GM12878 (cell line): ENCODE results near the gene CDK17. TPM values are rescaled to one million over a fixed set of nuclear protein-coding genes. Genes with fewer than 3 reads are reported as not detected.
"Not testable (repeated sequence)": the region's sequence is repeated elsewhere in the genome, so short reads cannot be mapped to it uniquely, and the experiment has no call there.

Source experiments
- ATAC-seq: fragments of 200-7000 bp; cut with Tn5 transposase; 3 replicates; pipeline ENCODE4 v1.9.1; 2020; ENCODE audit warnings: mild to moderate bottlenecking, moderate library complexity
- BruUV-seq: library from RNA; stranded (reverse); fragments of 400-500 nt; replicated peaks from 2 replicates; lab custom pipeline; 2021; lab: Mats Ljungman, UMichigan
- CTCF ChIA-PET: fragments of 300-600 bp; sonication (Branson Sonifier 250); formaldehyde crosslinking; extraction: SDS; loops from one replicate; lab custom pipeline; 2021; ENCODE audit warnings: inconsistent platforms; lab: Yijun Ruan, JAX
- POLR2A ChIA-PET: fragments of 350-600 bp; formaldehyde crosslinking; extraction: SDS; loops from one replicate; lab custom pipeline; 2021; ENCODE audit warnings: inconsistent platforms; lab: Charles Lee
- RAD21 ChIA-PET: fragments of 300-600 bp; sonication (Branson Sonifier 250); formaldehyde crosslinking; loops from one replicate; lab custom pipeline; 2023; ENCODE audit warnings: antibody characterized with exemption; ENCODE audit not compliant: unreplicated experiment; lab: Charles Lee
- SMC1A ChIA-PET: fragments of 300-600 bp; sonication (Branson Sonifier 250); formaldehyde crosslinking; loops from one replicate; lab custom pipeline; 2023; ENCODE audit not compliant: unreplicated experiment, uncharacterized antibody; lab: Charles Lee
- DNase-seq: peaks from one replicate; pipeline ENCODE4 v3.0.0-alpha.2; 2011; ENCODE audit warnings: low read depth, low spot score
- FAIRE-seq: peaks from 3 replicates; lab custom pipeline; 2011; peaks lifted over from hg19 to GRCh38; lab: Jason Lieb, UNC
- H2AFZ ChIP-seq: 2 replicates; pipeline ENCODE4 v1.6.0; 2011; ENCODE audit warnings: low read depth, low read length, control low read depth; ENCODE audit not compliant: control insufficient read depth
- H3K27ac ChIP-seq: 2 replicates; pipeline ENCODE4 v1.5.1; 2011; ENCODE audit warnings: control low read depth; ENCODE audit not compliant: control insufficient read depth, insufficient read depth
- H3K27me3 ChIP-seq, 2 experiments: replicated peaks in 1 of 2; 2 replicates each; pipeline versions ENCODE4 v1.6.0 to v1.6.1; 2011; ENCODE audit warnings: low read length in 1 of 2; ENCODE audit not compliant: control insufficient read depth in 2 of 2, insufficient read depth in 2 of 2
- H3K36me3 ChIP-seq, 2 experiments: 2 replicates each; pipeline ENCODE4 v1.5.1; 2011; ENCODE audit warnings: low read length in 1 of 2; ENCODE audit not compliant: control insufficient read depth in 2 of 2, insufficient read depth in 2 of 2
- H3K4me1 ChIP-seq: 2 replicates; pipeline ENCODE4 v1.6.1; 2011; ENCODE audit warnings: mild to moderate bottlenecking, low read length, moderate library complexity, mixed read lengths; ENCODE audit not compliant: control insufficient read depth, insufficient read depth
- H3K4me2 ChIP-seq: 2 replicates; pipeline ENCODE4 v1.6.0; 2011; ENCODE audit warnings: control low read depth; ENCODE audit not compliant: control insufficient read depth, insufficient read depth
- H3K4me3 ChIP-seq: fragments of 200-600 bp; sonication (generic); 2 replicates; pipeline ENCODE4 v1.5.1; 2016
- H3K79me2 ChIP-seq: 2 replicates; pipeline ENCODE4 v1.6.0; 2011; ENCODE audit warnings: low read length; ENCODE audit not compliant: control insufficient read depth, insufficient read depth
- H3K9ac ChIP-seq: 2 replicates; pipeline ENCODE4 v1.8.0; 2011; ENCODE audit warnings: low read length, control low read depth, mixed read lengths; ENCODE audit not compliant: control insufficient read depth, insufficient read depth
- H3K9me3 ChIP-seq: replicated peaks from 3 replicates; pipeline ENCODE4 v1.5.1; 2011; ENCODE audit warnings: mild to moderate bottlenecking, low read length; ENCODE audit not compliant: control insufficient read depth, insufficient read depth
- H4K20me1 ChIP-seq: 2 replicates; pipeline ENCODE4 v1.6.0; 2011; ENCODE audit not compliant: control insufficient read depth, insufficient read depth
- ASH2L ChIP-seq: fragments of 300-600, 200-600 bp; sonication (generic); IDR thresholded peaks from 2 replicates; pipeline ENCODE4 v1.6.1; 2017; ENCODE audit warnings: low read depth, mild to moderate bottlenecking, borderline replicate concordance
- BMI1 ChIP-seq: fragments of 450-650 bp; IDR thresholded peaks from 2 replicates; pipeline ENCODE4 v1.6.1; 2016; ENCODE audit warnings: mild to moderate bottlenecking, moderate library complexity, borderline replicate concordance
- CBX3 ChIP-seq: fragments of 200-600 bp; sonication (generic); IDR thresholded peaks from 2 replicates; pipeline ENCODE4 v1.6.1; 2016; ENCODE audit warnings: low read depth, borderline replicate concordance
- CREM ChIP-seq: IDR thresholded peaks from 2 replicates; pipeline ENCODE4 v1.6.1; 2014; ENCODE audit warnings: antibody characterized with exemption, low read depth
- DPF2 ChIP-seq: fragments of 450-650 bp; IDR thresholded peaks from 2 replicates; pipeline ENCODE4 v1.6.1; 2017; ENCODE audit warnings: mild to moderate bottlenecking
- EZH2 ChIP-seq: IDR thresholded peaks from 2 replicates; pipeline ENCODE4 v1.6.1; 2012; ENCODE audit warnings: low read depth, mild to moderate bottlenecking, control low read depth, inconsistent platforms, low read length, borderline replicate concordance; ENCODE audit not compliant: control insufficient read depth
- MYB ChIP-seq: fragments of 150-350 bp; IDR thresholded peaks from 2 replicates; pipeline ENCODE4 v1.6.1; 2014; ENCODE audit warnings: mild to moderate bottlenecking, low read depth, low read length, borderline replicate concordance
- NFYA ChIP-seq: IDR thresholded peaks from 2 replicates; pipeline ENCODE4 v1.6.1; 2011; ENCODE audit warnings: low read depth, mild to moderate bottlenecking, low read length, improper control_type of control experiment, borderline replicate concordance
- NR2C2 ChIP-seq: IDR thresholded peaks from 2 replicates; pipeline ENCODE4 v1.6.1; 2011; ENCODE audit warnings: borderline replicate concordance, low read depth; ENCODE audit not compliant: control insufficient read depth, insufficient read length
- SPI1 ChIP-seq: IDR thresholded peaks from 2 replicates; pipeline ENCODE4 v1.6.1; 2011; ENCODE audit warnings: low read depth, mild to moderate bottlenecking, low read length, moderate library complexity, borderline replicate concordance; ENCODE audit not compliant: insufficient read depth
- SREBF1 ChIP-seq: IDR thresholded peaks from 2 replicates; pipeline ENCODE4 v1.6.1; 2012; ENCODE audit warnings: mild to moderate bottlenecking, low read length
- ZNF217 ChIP-seq: fragments of 450-650 bp; IDR thresholded peaks from 2 replicates; pipeline ENCODE4 v1.6.1; 2017; ENCODE audit warnings: antibody characterized with exemption, mild to moderate bottlenecking
- ZNF384 ChIP-seq: IDR thresholded peaks from 2 replicates; pipeline ENCODE4 v1.6.1; 2012; ENCODE audit warnings: low read depth, mild to moderate bottlenecking, low read length, improper control_type of control experiment, borderline replicate concordance
- WGBS: methylation state at CpG from one replicate; pipeline ENCODE4 v1.1.6; 2016; ENCODE audit warnings: low lambda C conversion rate; ENCODE audit not compliant: insufficient replicate concordance, insufficient coverage; ENCODE audit errors: missing lambda C conversion rate; 5-methylcytosine and 5-hydroxymethylcytosine counted together
- in situ Hi-C: fragments of 300-500 bp; cut with MboI; formaldehyde crosslinking; loops from 9 replicates; pipeline ENCODE4 v1.14.3; 2018; ENCODE audit warnings: mixed read lengths
- intact Hi-C: fragments of 100-400 bp; cut with micrococcal nuclease; formaldehyde crosslinking; loops from one replicate; pipeline ENCODE4 v1.14.2; 2022; ENCODE audit not compliant: unreplicated experiment
- polyA plus RNA-seq, 11 experiments: library from polyadenylated mRNA; depleted of rRNA in 4 of 11; unstranded in 6 of 11; stranded (reverse) in 5 of 11; fragments of >200 nt; fragmentation: Nextera tagmentation in 4 of 11; fragmentation: Illumina TruSeq in 1 of 11; extraction: Ambion mirVana in 4 of 11; extraction: Trizol in 1 of 11; gene quantifications; 1 replicate in 1 of 11; 2 replicates in 10 of 11; pipeline versions ENCODE4 v1.2.1 to v1.2.3, GENCODE V29; 2011 to 2016; ENCODE audit warnings: inconsistent platforms in 2 of 11, missing spikeins in 2 of 11, low read depth in 1 of 11
- total RNA-seq, 4 experiments: library from RNA; depleted of rRNA in 3 of 4; stranded (reverse); fragments of >200 nt in 3 of 4; fragmentation: Illumina TruSeq in 1 of 4; extraction: Trizol in 1 of 4; gene quantifications; 2 replicates each; pipeline versions ENCODE4 v1.2.1 to v1.2.3, GENCODE V29; 2013 to 2021
- TF ChIP-seq, protein P1 (sequence below): fragments of 450-650 bp; IDR thresholded peaks from 2 replicates; pipeline ENCODE4 v1.6.1; 2014; ENCODE audit warnings: mild to moderate bottlenecking

CDK17 gene
- total and polyA plus RNA-seq, 10 of the 15 experiments (the other 5 are each of a cell fraction or from before 2014, with no cell fraction given): 5.6 to 45.6 (median 18.3) TPM

DNA sequence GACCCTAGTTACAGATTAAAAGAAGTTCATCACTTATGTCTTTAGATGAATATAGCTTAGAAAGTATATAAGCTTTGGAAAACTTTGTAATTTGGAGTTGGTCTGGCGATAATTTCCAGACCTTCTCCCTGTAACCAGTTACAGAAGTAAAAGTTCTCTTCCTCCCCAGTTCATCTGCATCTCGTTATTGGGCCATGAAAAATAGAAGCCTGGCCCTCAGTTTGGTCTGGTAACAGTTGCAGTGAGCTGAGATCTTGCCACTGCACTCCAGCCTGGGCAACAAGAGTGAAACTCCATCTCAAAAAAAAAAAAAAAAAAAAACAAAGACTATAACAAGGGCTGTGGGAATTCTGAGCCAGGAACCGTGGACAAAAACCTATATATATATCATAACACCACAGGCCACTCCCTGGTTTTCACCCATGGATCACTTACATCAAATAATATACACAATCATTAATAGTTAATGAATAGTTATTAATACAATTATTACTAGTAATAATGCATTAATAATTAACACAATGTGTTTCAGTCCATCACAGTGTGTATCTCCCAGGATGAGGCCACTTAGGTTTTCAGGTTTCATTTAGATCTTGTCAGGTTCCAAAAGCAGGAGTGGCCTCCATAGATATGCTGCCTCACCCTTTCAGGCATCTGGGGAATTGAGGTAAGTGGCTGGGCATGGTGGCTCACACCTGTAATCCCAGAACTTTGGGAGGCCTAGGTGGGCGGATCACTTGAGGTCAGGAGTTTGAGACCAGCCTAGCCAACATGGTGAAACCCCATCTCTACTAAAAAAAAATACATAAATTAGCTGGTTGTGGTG lies 32.5 kb upstream of the CDK17 start:
- H3K4me3 ChIP-seq, ATAC-seq, H3K36me3 ChIP-seq, in situ Hi-C loops, H3K4me1 ChIP-seq, H3K9me3 ChIP-seq, H4K20me1 ChIP-seq, H3K79me2 ChIP-seq, BruUV-seq, H3K9ac ChIP-seq, intact Hi-C loops, H2AFZ ChIP-seq, H3K27me3 ChIP-seq, RAD21 ChIA-PET, FAIRE-seq, H3K27ac ChIP-seq, H3K4me2 ChIP-seq, DNase-seq: not testable (repeated sequence)
- WGBS: 89% methylated on average over 4 of the region's 4 CpGs
- ChIA-PET CTCF (interaction anchor here (1.0 kb wide), 1 partner anchor 10 kb away, joined by 3 read pairs; no protein-coding TSS in a partner anchor), SMC1A (interaction anchor here (1.8 kb wide), 1 partner anchor 10 kb away, joined by 6 read pairs; no protein-coding TSS in a partner anchor), POLR2A (interaction anchor here (0.6 kb wide), 1 partner anchor 24 kb away, joined by 8 read pairs; no protein-coding TSS in a partner anchor)

DNA sequence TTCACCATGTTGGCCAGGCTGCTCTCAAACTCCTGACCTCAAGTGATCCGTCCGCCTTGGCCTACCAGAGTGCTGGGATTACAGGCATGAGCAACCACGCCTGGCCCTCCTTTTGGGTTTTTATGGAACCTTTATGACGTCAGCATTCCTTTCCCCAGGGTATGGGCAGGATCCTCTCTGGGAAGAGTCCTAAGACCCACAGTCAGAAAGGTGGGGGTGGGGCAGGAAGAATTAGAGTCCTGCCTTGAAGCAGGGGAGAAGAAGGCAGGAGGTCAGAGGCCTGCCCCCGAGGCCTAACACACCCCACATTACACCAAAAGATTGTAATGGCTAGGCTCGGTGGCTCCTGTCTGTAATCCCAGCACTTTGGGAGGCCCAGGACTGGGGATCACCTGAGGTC lies 30.8 kb upstream of the CDK17 start:
- ChIA-PET POLR2A (no interaction called here), RAD21 (no interaction called here)
- intact Hi-C loops: no loop called here
- no peak for TF ChIP-seq CBX3
- no peak for TF ChIP-seq ZNF217
- TF ChIP-seq MYB: no peak
- TF ChIP-seq DPF2: no peak
- no peak for TF ChIP-seq NFYA
- TF ChIP-seq ASH2L: no peak
- no peak for TF ChIP-seq SREBF1
- no peak for TF ChIP-seq BMI1
- no peak for TF ChIP-seq SPI1
- TF ChIP-seq CREM: no peak
- no peak for TF ChIP-seq ZNF384
- TF ChIP-seq, protein P1, sequence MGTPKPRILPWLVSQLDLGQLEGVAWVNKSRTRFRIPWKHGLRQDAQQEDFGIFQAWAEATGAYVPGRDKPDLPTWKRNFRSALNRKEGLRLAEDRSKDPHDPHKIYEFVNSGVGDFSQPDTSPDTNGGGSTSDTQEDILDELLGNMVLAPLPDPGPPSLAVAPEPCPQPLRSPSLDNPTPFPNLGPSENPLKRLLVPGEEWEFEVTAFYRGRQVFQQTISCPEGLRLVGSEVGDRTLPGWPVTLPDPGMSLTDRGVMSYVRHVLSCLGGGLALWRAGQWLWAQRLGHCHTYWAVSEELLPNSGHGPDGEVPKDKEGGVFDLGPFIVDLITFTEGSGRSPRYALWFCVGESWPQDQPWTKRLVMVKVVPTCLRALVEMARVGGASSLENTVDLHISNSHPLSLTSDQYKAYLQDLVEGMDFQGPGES: no peak
- TF ChIP-seq EZH2: no peak
- no peak for TF ChIP-seq NR2C2

More for the DNA sequence above, 30.8 kb upstream of the CDK17 start:
- Histone ChIP-seq H3K9ac (no peak overlapping the region), H3K4me2 (no peak overlapping the region), H3K9me3 (no peaks in the 10 kb centered on the region), H3K27ac (no peak overlapping the region), H3K4me3 (no peak overlapping the region), H4K20me1 (no peaks in the 10 kb centered on the region), H3K79me2 (no peaks in the 10 kb centered on the region), H2AFZ (no peak overlapping the region), H3K4me1 (peaks cover 4% of the 10 kb centered on the region; the same call in 1 of the 2 replicates), H3K27me3 (no peaks in the 10 kb centered on the region), H3K36me3 (no peaks in the 10 kb centered on the region)
- no TSS peak for BruUV-seq
- SMC1A ChIA-PET: interaction anchor here (1.8 kb wide), 1 partner anchor 9 kb away, joined by 6 read pairs; no protein-coding TSS in a partner anchor
- CTCF ChIA-PET: no interaction called here
- DNase-seq (no peak), FAIRE-seq (no peak), ATAC-seq (no peak)
- in situ Hi-C loops: no loop called here
- 69% methylated on average over 6 of the region's 6 CpGs for WGBS
